GM18909 (cell line): Measurements from ENCODE around the gene FAN1.

Experiments used
- ATAC-seq: cut with Tn5 transposase; IDR thresholded peaks from one replicate; pipeline ENCODE4 v1.9.1; 2021; ENCODE audit warnings: mild to moderate bottlenecking; ENCODE audit not compliant: unreplicated experiment, poor library complexity

The FAN1 gene

DNA sequence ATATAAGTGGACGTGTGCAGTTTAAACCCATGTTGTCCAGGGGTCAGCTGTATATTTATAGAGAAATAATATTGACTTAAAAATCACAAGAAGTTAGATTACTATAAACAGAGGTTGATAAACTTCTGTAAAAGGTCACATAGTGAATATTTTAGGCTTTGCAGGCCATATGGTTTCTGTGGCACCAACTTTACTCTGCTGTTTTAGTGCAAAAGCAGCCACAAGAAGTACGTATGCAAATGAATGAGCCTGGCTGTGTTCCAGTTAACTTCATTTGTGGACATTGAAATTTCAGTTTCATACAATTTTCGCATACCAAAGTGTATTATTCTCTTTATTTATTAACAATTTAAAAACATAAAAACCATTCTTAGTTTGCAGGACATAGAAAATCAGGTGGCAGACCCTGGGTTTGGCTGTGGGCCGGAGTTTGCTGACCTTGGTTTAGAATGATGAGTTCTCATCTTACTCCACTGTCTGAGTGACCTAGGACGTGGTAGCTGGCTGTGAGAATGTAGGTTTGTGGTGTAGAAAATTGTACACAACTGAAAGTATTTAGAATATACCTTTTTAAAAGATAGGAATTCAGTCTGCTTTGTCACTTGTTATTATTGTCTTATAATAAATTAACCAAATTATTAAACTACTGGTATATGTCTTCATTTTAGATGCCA lies 16.3 kb downstream of the FAN1 start:
- no peak for ATAC-seq

DNA sequence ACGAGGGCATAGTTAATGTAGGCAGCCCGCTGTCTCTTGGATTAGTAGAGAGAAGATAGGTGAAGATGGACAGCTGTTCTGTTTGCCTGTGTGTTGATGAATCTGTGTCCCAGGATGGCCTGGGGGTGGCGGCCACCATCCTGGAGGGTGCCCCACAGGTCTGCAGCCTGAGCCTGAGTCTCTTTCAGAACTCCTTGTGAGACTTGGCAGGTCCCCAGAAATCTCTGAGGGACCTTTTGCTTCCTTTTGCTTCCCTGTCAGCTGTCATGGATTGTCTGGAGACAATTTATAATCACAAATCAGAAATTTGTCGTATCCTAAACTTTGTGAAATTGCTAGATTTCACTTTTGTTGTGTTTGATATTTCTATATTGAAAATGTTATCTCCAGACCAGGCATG lies 17.4 kb downstream of the FAN1 start:
- no peak for ATAC-seq

GRCh38 chr15:30921781-30922479 lies 18.2 kb downstream of the FAN1 start:
- ATAC-seq = no peak

DNA sequence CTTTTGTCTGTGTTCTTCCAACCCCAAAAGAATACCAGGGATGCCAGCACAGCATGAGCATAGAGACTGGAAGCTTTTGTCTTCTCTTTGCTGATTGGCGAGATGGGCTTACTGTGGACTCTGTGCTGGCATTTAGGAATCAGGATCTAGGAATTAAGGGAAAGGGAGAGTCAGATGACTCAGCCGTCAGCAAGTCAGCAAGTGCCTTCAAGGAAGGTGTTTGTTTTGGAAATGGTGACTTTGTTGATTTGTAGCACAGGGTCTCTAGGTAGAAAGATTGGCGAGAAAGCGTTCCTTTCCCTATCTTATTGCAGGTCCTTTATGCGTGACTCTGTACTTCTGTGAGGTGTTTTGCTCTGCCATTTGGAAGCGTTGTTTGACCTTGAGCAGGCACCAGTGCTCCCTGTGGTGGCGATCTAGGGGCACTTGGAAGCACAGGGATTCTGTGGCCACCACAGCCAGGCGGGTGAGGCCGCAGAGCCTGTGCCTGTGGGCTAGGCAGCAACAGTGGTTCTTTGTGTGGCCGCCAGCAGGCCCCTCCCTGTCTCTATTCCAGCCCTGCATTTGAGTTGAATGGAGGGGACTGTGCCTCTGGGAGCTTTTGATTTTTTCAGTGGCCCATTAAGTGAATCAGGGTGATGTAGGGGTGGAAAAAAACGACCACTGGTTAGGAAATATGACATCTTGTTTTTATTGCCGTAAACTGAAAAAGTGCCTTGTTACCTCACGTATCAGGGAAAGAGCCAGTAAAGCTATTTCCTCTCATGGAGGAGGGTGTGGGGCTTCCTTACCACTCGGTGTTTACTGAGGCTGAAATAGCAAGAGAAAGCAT lies 19.0 kb downstream of the FAN1 start:
- no peak for ATAC-seq

- ATAC-seq = no peak
Measured at GRCh38 chr15:30923429-30923828, 19.7 kb downstream of the FAN1 start.

DNA sequence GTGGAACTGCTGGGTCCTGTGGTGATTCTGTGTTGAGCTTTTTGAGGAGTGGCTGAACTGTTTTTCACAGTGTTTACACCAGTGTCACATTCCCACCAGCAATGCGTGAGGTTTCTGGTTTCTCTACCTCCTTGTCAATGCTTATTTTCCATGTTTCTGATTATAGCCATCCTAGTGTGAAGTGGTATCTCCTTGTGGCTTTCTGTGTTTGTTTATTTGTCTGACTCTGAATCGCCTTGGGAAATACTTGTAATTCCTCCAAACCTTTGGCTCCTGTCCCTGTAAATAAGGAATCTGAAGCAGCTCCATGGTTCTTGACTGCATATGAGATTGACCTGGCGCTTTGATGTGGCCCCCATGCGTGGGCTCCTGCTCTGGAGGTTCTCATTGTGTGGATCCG lies 20.6 kb downstream of the FAN1 start:
- ATAC-seq = no peak

DNA sequence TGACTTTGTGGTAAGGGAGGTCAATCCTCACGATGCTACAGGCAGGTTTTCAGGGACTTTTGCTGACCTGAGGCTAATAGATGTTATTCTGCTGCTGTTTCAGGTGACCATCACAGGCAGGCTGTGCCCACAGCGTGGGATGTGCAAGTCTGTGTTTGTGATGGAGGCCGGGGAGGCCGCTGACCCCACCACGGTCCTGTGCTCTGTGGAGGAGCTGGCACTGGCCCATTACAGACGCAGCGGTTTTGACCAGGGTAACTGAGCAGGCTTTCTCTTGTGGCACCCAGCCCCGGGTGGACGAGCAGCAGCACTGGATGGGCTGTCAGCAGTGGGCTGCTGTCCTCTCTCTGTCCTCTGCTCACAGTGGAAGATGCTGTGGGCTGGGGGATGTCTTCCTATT lies 22.0 kb downstream of the FAN1 start:
- no peak for ATAC-seq

DNA sequence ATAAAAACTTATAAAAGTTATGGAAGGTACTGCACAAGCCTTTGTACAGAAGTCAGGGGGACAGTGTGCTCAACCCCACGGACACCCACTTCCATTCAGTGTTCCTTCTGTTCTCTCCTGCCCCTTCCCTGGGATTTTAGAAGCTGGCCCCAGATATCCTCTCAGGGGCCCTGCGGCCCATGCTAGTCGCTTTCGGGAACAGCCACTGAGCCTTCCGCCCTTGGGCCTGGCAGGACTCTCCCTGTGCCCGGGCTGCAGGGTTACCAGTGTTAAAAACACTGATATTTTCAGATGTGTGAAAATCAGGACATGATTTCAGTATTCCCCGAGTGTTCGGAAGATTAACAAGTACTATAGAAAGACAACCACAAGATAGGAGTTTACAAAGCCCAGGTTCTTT lies 22.4 kb downstream of the FAN1 start:
- no peak for ATAC-seq

DNA sequence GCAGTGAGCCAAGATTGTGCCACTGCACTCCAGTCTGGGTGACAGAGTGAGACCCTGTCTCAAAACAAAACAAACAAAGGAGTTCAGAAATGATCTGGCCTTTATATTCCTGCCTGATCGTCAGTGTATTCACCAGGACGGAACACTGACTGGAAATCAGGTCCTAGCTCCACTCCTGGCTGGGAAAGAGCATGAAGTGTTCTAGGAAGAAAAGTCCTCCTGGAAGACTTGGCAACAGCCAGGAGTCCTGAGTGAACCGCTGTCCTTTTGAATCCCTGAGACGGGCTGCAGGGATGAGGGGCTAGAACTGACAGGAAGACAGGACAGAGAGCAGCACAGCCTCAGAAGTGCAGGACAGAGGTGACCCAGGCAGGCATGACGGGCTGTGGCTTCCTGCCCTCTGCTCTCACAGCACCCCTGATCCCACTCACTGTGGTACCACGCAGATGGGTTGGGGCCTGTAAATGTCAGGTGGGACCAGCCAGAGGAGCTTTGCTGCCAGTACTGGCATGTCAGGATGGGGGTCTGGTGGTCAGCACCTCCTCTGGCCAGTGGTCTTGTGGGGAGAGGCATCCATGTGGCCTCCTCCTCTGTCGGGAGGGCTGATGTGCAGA lies 23.5 kb downstream of the FAN1 start:
- ATAC-seq = no peak

GRCh38 chr15:30928076-30928475 lies 24.4 kb downstream of the FAN1 start:
- no peak for ATAC-seq

DNA sequence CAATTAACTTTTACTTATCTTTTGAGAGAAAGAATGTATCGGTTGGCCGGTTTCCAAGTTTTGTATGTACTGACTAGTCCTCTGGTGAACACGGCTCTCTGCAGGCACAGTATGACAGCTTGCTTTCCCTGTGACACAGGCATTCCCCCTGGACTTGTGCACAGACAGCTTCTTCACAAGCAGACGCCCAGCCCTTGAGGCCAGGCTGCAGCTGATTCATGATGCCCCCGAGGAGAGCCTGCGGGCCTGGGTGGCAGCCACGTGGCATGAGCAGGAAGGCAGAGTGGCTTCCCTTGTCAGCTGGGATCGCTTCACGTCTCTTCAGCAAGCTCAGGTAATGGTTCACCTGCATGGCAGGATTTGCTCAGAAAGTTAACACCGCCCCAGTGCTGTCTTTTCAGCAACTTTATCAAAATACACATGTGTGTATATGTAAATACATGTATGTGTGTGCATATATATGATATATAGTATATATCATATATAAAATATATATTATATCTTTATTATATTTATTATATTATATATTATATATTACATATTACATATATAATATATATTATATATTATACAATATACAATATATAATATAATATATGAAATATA lies 25.5 kb downstream of the FAN1 start:
- ATAC-seq = no peak

DNA sequence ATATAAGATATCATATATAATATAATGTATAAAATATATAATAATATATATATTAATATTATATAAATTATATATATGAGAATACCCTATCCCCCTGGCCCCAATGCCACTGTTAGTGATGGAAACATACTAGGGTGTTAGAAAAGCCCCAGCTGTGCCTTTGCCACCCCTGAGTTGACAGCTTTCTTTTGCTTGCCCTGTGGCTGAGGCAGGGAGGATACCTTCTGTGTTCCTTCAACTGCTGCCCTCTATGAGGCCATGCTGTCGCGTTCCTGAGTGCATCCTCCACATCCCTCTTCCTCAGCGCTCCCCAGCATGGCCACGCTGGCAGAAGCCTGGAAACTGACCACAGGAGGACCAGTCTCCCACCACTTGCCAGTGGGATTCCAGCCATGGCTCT lies 26.3 kb downstream of the FAN1 start:
- ATAC-seq = no peak

DNA sequence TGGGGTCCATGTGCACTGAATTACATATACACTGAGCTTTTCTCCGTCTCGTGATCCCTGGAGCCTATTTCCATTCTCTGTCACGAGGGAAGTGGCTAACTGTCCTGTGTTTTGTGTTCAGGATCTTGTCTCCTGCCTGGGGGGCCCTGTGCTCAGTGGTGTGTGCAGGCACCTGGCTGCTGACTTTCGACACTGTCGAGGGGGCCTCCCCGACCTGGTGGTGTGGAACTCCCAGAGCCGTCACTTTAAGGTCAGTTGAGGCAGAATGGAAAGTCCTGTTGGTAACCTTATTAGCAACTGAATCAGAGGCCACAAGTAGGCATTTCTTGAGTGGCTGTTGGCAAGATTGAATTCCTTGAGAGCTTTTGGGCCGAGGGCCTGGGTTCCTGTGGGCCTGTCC lies 26.7 kb downstream of the FAN1 start:
- no peak for ATAC-seq

DNA sequence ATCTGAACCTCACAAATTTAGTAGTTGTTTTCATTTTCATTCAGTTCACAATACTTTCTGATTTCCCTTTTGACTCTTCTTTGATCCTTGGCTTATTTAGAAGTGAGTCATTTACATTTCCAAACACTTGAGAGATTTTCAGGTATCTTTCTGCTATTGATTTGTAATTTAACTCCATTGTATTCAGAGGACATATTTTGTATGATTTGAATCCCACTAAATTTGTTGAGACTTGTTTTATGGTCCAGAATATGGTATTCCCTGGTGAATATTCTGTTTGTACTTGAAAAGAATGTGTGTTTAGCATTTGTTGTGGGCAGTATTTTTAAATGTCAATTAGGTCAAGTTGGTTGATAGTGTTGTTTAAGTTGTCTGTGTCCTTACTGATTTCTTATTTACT lies 29.6 kb downstream of the FAN1 start:
- no peak for ATAC-seq

- ATAC-seq = no peak
Measured at GRCh38 chr15:30939161-30939560, 35.4 kb downstream of the FAN1 start.

GRCh38 chr15:30940359-30940758 lies 36.6 kb downstream of the FAN1 start:
- no peak for ATAC-seq

DNA sequence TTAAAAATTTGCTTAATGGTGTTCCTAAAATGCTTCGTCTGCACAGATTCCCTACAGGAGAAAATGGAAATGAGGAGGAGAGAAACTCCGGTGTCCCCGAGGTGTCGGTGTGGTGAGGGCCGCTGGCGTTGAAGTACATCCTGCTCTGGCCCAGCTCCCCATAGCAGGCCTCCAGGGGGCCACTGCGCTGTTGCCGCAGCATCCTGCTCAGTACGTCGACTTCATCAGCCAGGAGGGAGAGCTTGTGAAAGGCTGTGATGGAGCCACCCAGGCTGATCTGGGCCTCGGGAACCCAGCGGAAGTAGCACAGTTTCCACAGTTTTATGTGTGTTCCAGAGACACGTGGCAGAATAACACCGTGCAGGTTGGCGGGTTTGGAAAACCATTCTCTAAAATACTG lies 37.8 kb downstream of the FAN1 start:
- no peak for ATAC-seq

DNA sequence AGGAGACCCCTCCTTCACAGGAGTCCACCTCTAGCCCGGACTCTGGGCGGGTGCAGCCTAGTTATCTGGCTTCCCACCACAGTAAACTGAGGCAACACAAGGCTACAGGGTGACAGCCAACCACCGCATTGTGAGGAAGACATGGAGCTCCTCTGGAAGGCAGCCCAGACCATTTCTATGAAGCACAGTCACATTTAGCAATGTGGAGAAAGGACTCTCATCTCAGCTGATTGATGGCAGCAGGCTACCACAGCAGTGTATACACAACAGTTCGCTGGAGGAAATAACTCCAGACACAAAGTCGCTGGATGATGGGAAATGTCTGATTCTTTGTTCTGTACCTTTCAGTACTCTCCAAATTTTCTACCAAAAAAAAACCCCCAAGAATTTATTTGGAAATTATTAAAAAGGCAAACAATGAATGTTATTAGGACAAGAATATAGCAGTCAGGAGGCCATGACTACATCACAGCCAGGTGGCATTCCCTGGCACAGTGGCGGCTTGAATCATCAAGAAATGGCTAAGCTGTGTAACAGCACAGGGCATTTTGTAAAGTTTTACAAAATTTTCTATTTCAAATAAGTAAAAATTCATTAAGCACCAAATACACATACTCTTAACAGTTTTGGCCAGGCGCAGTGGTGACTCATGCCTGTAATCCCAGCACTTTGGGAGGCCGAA lies 40.1 kb downstream of the FAN1 start:
- ATAC-seq = no peak

- ATAC-seq = no peak
Measured at GRCh38 chr15:30953183-30953582, 49.5 kb downstream of the FAN1 start.
